HepG2 (cell line): ENCODE measurements around the gene GPR87. TPM values are rescaled to one million over a fixed set of nuclear protein-coding genes. Genes with fewer than 3 reads are reported as not detected.

Experiments
- ATAC-seq: fragments of 200-7000 bp; cut with Tn5 transposase; 3 replicates; pipeline ENCODE4 v1.9.1; 2020; ENCODE audit warnings: mild to moderate bottlenecking, moderate library complexity
- BruUV-seq: library from RNA; stranded (reverse); fragments of 400-500 nt; replicated peaks from 2 replicates; lab custom pipeline; 2021; lab: Mats Ljungman, UMichigan
- CTCF ChIA-PET: fragments of 300-600 bp; formaldehyde crosslinking; extraction: SDS; loops from one replicate; lab custom pipeline; 2021; ENCODE audit warnings: low total read pairs, inconsistent platforms, low intra/inter-chr PET ratio; lab: Yijun Ruan, JAX
- POLR2A ChIA-PET: fragments of 350-600 bp; sonication (Branson Sonifier 250); formaldehyde crosslinking; loops from one replicate; lab custom pipeline; 2020; ENCODE audit warnings: antibody characterized with exemption, inconsistent platforms; lab: Yijun Ruan, JAX
- DNase-seq: peaks from one replicate; pipeline ENCODE4 v3.0.0-alpha.2; 2015; ENCODE audit warnings: low spot score
- FAIRE-seq: peaks from 3 replicates; lab custom pipeline; 2011; peaks lifted over from hg19 to GRCh38; lab: Jason Lieb, UNC
- H2AFZ ChIP-seq: one replicate; pipeline ENCODE4 v1.6.1; 2011; ENCODE audit warnings: low read length, inconsistent platforms
- H3K27ac ChIP-seq: fragments of 300-600 bp; 3 replicates; pipeline ENCODE4 v1.8.0; 2011; ENCODE audit warnings: mixed run types, mild to moderate bottlenecking, mixed read lengths, low read length, inconsistent platforms; ENCODE audit not compliant: insufficient read depth; ENCODE audit errors: extremely low read length
- H3K27me3 ChIP-seq, 2 experiments: fragments of 200-600 bp in 1 of 2; 2 replicates in 1 of 2; 3 replicates in 1 of 2; pipeline versions ENCODE4 v1.6.0 to v1.8.0; 2011; ENCODE audit warnings: low read length in 2 of 2, mild to moderate bottlenecking in 2 of 2, moderate library complexity in 2 of 2, inconsistent platforms in 1 of 2; ENCODE audit not compliant: insufficient read depth in 2 of 2, control insufficient read depth in 1 of 2
- H3K36me3 ChIP-seq, 2 experiments: fragments of 200-600 bp in 1 of 2; replicated peaks in 1 of 2; 2 replicates in 1 of 2; 3 replicates in 1 of 2; pipeline versions ENCODE4 v1.5.1 to v1.8.0; 2011; ENCODE audit warnings: low read length in 2 of 2, inconsistent platforms in 1 of 2; ENCODE audit not compliant: insufficient read depth in 2 of 2, control insufficient read depth in 1 of 2
- H3K4me1 ChIP-seq: 2 replicates; pipeline ENCODE4 v1.5.1; 2012; ENCODE audit warnings: low read length, inconsistent platforms; ENCODE audit not compliant: insufficient read depth
- H3K4me2 ChIP-seq: 2 replicates; pipeline ENCODE4 v1.6.0; 2011; ENCODE audit warnings: low read depth, low read length, inconsistent platforms
- H3K4me3 ChIP-seq, 3 experiments: fragments of 200-600 bp in 1 of 3; sonication (generic), shearing (Covaris generic) in 1 of 3; replicated peaks in 1 of 3; 2 replicates each; pipeline ENCODE4 v1.5.1; 2011 to 2016; ENCODE audit warnings: low read length in 3 of 3, inconsistent platforms in 2 of 3, low read depth in 2 of 3, mild to moderate bottlenecking in 2 of 3, control low read depth in 1 of 3, mixed read lengths in 1 of 3; ENCODE audit not compliant: insufficient read depth in 1 of 3
- H3K79me2 ChIP-seq: one replicate; pipeline ENCODE4 v1.6.1; 2011; ENCODE audit warnings: low read length, inconsistent platforms; ENCODE audit not compliant: insufficient read depth
- H3K9ac ChIP-seq: 2 replicates; pipeline ENCODE4 v1.6.0; 2011; ENCODE audit warnings: mild to moderate bottlenecking, low read depth, low read length, inconsistent platforms; ENCODE audit not compliant: insufficient read depth
- H3K9me3 ChIP-seq: 2 replicates; pipeline ENCODE4 v1.5.1; 2012; ENCODE audit warnings: mild to moderate bottlenecking, low read length
- H4K20me1 ChIP-seq: 2 replicates; pipeline ENCODE4 v1.6.0; 2011; ENCODE audit warnings: inconsistent platforms, mild to moderate bottlenecking, low read length, moderate library complexity; ENCODE audit not compliant: insufficient read depth
- CC2D1A ChIP-seq: sonication (generic); formaldehyde crosslinking; IDR thresholded peaks from 2 replicates; pipeline ENCODE4 v1.8.1; 2023; ENCODE audit warnings: mild to moderate bottlenecking, missing genetic modification reagents
- DDIT3 ChIP-seq: sonication (generic); formaldehyde crosslinking; IDR thresholded peaks from 2 replicates; pipeline ENCODE4 v1.4.0; 2020; ENCODE audit warnings: mild to moderate bottlenecking, missing genetic modification reagents
- DR1 ChIP-seq: sonication (generic); formaldehyde crosslinking; IDR thresholded peaks from 2 replicates; pipeline ENCODE4 v1.8.0; 2021; ENCODE audit warnings: mild to moderate bottlenecking, missing genetic modification reagents, inconsistent platforms
- E2F5 ChIP-seq: sonication (generic); formaldehyde crosslinking; conservative IDR thresholded peaks from 2 replicates; pipeline ENCODE4 v1.4.0; 2020; ENCODE audit warnings: missing genetic modification reagents
- FOXK1 ChIP-seq: sonication (generic); formaldehyde crosslinking; IDR thresholded peaks from 2 replicates; pipeline ENCODE4 v1.4.0; 2020; ENCODE audit warnings: low read depth, missing genetic modification reagents, borderline replicate concordance
- GMEB1 ChIP-seq: sonication (generic); formaldehyde crosslinking; IDR thresholded peaks from 2 replicates; pipeline ENCODE4 v1.5.1; 2020; ENCODE audit warnings: missing genetic modification reagents, mild to moderate bottlenecking, borderline replicate concordance
- KAT8 ChIP-seq: IDR thresholded peaks from 2 replicates; pipeline ENCODE4 v1.6.1; 2016; ENCODE audit warnings: missing genetic modification reagents, missing compliant biosample characterization
- MLX ChIP-seq: IDR thresholded peaks from 2 replicates; pipeline ENCODE4 v1.6.1; 2016
- MTF2 ChIP-seq: sonication (generic); formaldehyde crosslinking; IDR thresholded peaks from 2 replicates; pipeline ENCODE4 v1.5.0; 2020; ENCODE audit warnings: missing genetic modification reagents, borderline replicate concordance
- NFRKB ChIP-seq: fragments of 450-650 bp; IDR thresholded peaks from 2 replicates; pipeline ENCODE4 v1.6.1; 2017
- SOX6 ChIP-seq, 2 experiments: fragments of 450-650 bp in 1 of 2; sonication (generic) in 1 of 2; formaldehyde crosslinking in 1 of 2; IDR thresholded peaks; 2 replicates each; pipeline versions ENCODE4 v1.4.0 to v1.6.1; 2017 to 2020; ENCODE audit warnings: antibody characterized with exemption in 1 of 2, mild to moderate bottlenecking in 1 of 2, missing genetic modification reagents in 1 of 2
- TCF7L2 ChIP-seq: IDR thresholded peaks from 2 replicates; pipeline ENCODE4 v1.6.1; 2011; ENCODE audit warnings: mild to moderate bottlenecking, low read depth, low read length, moderate library complexity
- TMF1 ChIP-seq: sonication (generic); formaldehyde crosslinking; IDR thresholded peaks from 2 replicates; pipeline ENCODE4 v1.8.1; 2022; ENCODE audit warnings: low read depth, missing genetic modification reagents
- TRIM24 ChIP-seq: sonication (generic); formaldehyde crosslinking; IDR thresholded peaks from 2 replicates; pipeline ENCODE4 v1.8.0; 2022; ENCODE audit warnings: mild to moderate bottlenecking, missing genetic modification reagents
- ZBTB8A ChIP-seq: sonication (generic); formaldehyde crosslinking; IDR thresholded peaks from 2 replicates; pipeline ENCODE4 v1.4.0; 2020; ENCODE audit warnings: mild to moderate bottlenecking, low read depth, missing genetic modification reagents, borderline replicate concordance
- ZNF124 ChIP-seq: sonication (generic); formaldehyde crosslinking; IDR thresholded peaks from 2 replicates; pipeline ENCODE4 v1.4.0; 2020; ENCODE audit warnings: missing genetic modification reagents
- ZNF207 ChIP-seq: fragments of 450-650 bp; IDR thresholded peaks from 2 replicates; pipeline ENCODE4 v1.6.1; 2016; ENCODE audit warnings: antibody characterized with exemption, borderline replicate concordance
- WGBS: methylation state at CpG from one replicate; pipeline ENCODE4 v1.1.6; 2017; ENCODE audit warnings: low lambda C conversion rate; 5-methylcytosine and 5-hydroxymethylcytosine counted together
- in situ Hi-C: cut with HindIII; loops from 2 replicates; pipeline ENCODE4 v1.10.0; 2017; ENCODE audit warnings: low pct_unique_long_range_greater_than_20kb; ENCODE audit not compliant: extremely low pct_ligation_motif_present
- intact Hi-C: fragments of 100-400 bp; cut with micrococcal nuclease; formaldehyde crosslinking; loops from one replicate; pipeline ENCODE4 v1.10.0; 2022; ENCODE audit not compliant: unreplicated experiment
- polyA plus RNA-seq, 8 experiments: library from polyadenylated mRNA; depleted of rRNA in 3 of 8; stranded (reverse) in 7 of 8; unstranded in 1 of 8; fragments of >200 nt; fragmentation: Illumina TruSeq in 4 of 8; extraction: Trizol in 4 of 8; gene quantifications; 2 replicates each; pipeline versions ENCODE4 v1.2.1 to v1.2.3, GENCODE V29; 2011 to 2016; ENCODE audit warnings: low read depth in 4 of 8, missing spikeins in 1 of 8, mixed read lengths in 1 of 8; ENCODE audit not compliant: insufficient read depth in 1 of 8
- total RNA-seq, 5 experiments: library from RNA; depleted of rRNA; stranded (reverse); fragments of >200 nt; fragmentation: Illumina TruSeq; extraction: Trizol; gene quantifications; 2 replicates each; pipeline ENCODE4 v1.2.3, GENCODE V29; 2016; ENCODE audit warnings: low read depth in 1 of 5
- TF ChIP-seq, protein P1 (sequence below): sonication (generic); formaldehyde crosslinking; IDR thresholded peaks from 2 replicates; pipeline ENCODE4 v1.8.0; 2022; ENCODE audit warnings: mild to moderate bottlenecking, missing genetic modification reagents; ENCODE audit not compliant: insufficient replicate concordance

GPR87 gene
- total and polyA plus RNA-seq, 2 of the 13 experiments (the other 11 are each of a cell fraction or from before 2014, with no cell fraction given): not detected

- H4K20me1 ChIP-seq: no peaks in the 10 kb centered on the region
- ATAC-seq (no peak), DNase-seq (no peak), FAIRE-seq (no peak)
- no peak overlapping the region for H3K27ac ChIP-seq
- in situ Hi-C loops: no loop called here
- H3K4me1 ChIP-seq: peaks cover 23% of the 10 kb centered on the region
- TF ChIP-seq CC2D1A (CRISPR knock-in tag) (no peak), ZNF207 (no peak), MTF2 (CRISPR knock-in tag) (no peak), TCF7L2 (no peak), E2F5 (no peak), ZNF124 (CRISPR knock-in tag) (no peak), NFRKB (no peak), KAT8 (no peak), TMF1 (CRISPR knock-in tag) (no peak), FOXK1 (no peak), TRIM24 (CRISPR knock-in tag) (no peak), MLX (CRISPR knock-in tag) (no peak), DR1 (CRISPR knock-in tag) (no peak), ZBTB8A (CRISPR knock-in tag) (no peak), DDIT3 (no peak), GMEB1 (CRISPR knock-in tag) (no peak), SOX6 (IDR thresholded peaks at IDR 0.05) (no peak), SOX6 (CRISPR knock-in tag; IDR thresholded peaks at IDR 0.05) (no peak)
- TF ChIP-seq, protein P1, sequence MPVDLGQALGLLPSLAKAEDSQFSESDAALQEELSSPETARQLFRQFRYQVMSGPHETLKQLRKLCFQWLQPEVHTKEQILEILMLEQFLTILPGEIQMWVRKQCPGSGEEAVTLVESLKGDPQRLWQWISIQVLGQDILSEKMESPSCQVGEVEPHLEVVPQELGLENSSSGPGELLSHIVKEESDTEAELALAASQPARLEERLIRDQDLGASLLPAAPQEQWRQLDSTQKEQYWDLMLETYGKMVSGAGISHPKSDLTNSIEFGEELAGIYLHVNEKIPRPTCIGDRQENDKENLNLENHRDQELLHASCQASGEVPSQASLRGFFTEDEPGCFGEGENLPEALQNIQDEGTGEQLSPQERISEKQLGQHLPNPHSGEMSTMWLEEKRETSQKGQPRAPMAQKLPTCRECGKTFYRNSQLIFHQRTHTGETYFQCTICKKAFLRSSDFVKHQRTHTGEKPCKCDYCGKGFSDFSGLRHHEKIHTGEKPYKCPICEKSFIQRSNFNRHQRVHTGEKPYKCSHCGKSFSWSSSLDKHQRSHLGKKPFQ (CRISPR knock-in tag): no peak
- ChIA-PET CTCF (interaction anchor here (6.6 kb wide), 1 partner anchor 118 kb away, joined by 130 read pairs; no protein-coding TSS in a partner anchor), POLR2A (no interaction called here)
- H3K27me3 ChIP-seq: no peaks in the 10 kb centered on the region
- no peak overlapping the region for H2AFZ ChIP-seq
- 22% methylated on average over 1 of the region's 1 CpG for WGBS
- H3K9ac ChIP-seq: no peak overlapping the region
- no peaks in the 10 kb centered on the region for H3K79me2 ChIP-seq
- BruUV-seq: no TSS peak
- no peak overlapping the region for H3K4me2 ChIP-seq
- H3K36me3 ChIP-seq: no peaks in the 10 kb centered on the region
- H3K9me3 ChIP-seq: no peaks in the 10 kb centered on the region
- intact Hi-C loops: no loop called here
- no peak overlapping the region for H3K4me3 ChIP-seq
These were observed 30.7 kb downstream of the GPR87 start for GRCh38 chr3:151285940-151286339.
